ENCODE measurements around the gene MRPL55. TPM values are rescaled to one million over a fixed set of nuclear protein-coding genes. Genes with fewer than 3 reads are reported as not detected.

Gene MRPL55
- total and polyA plus RNA-seq, 9 donors: 28.6 to 49.4 (median 32.5) TPM

DNA sequence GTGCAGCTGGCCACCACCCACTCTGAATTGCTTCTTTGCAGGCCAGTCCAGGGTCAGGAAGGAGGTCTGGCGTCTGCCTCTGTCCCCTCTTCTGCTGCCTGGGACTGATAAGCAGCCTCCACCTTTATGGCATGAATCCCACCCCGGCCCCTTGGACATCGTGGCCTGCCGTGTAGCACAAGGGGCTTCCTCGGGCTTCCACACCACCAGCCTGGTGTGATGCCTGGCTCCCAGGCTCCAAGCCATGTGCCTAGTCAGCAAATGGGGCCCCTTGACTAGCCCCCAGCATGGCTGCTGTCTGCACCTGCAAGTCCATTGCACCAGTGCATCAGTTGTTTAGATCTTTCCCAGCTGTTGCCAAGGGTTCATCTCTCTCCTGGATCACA is 36.4 kb downstream of the MRPL55 start:
- H3K36me3 ChIP-seq (ENCODE audit: control insufficient read depth, insufficient read depth, low read length): no peaks in the 10 kb centered on the region
- no peak for DNase-seq
- peaks cover 14% of the 10 kb centered on the region for H3K27me3 ChIP-seq (ENCODE audit: control insufficient read depth, insufficient read depth, low read length)
- peaks cover 10% of the 10 kb centered on the region for H3K4me1 ChIP-seq (ENCODE audit: control insufficient read depth, insufficient read depth, low read length)
- no peak overlapping the region for H3K4me3 ChIP-seq (ENCODE audit: low read length)
- 43% methylated on average over 5 of the region's 5 CpGs for WGBS (ENCODE audit: insufficient coverage)
- H3K27ac ChIP-seq (ENCODE audit: low read length): no peak overlapping the region
- no peaks in the 10 kb centered on the region for H3K9me3 ChIP-seq (replicated peaks; ENCODE audit: control insufficient read depth, low read depth, low read length)

DNA sequence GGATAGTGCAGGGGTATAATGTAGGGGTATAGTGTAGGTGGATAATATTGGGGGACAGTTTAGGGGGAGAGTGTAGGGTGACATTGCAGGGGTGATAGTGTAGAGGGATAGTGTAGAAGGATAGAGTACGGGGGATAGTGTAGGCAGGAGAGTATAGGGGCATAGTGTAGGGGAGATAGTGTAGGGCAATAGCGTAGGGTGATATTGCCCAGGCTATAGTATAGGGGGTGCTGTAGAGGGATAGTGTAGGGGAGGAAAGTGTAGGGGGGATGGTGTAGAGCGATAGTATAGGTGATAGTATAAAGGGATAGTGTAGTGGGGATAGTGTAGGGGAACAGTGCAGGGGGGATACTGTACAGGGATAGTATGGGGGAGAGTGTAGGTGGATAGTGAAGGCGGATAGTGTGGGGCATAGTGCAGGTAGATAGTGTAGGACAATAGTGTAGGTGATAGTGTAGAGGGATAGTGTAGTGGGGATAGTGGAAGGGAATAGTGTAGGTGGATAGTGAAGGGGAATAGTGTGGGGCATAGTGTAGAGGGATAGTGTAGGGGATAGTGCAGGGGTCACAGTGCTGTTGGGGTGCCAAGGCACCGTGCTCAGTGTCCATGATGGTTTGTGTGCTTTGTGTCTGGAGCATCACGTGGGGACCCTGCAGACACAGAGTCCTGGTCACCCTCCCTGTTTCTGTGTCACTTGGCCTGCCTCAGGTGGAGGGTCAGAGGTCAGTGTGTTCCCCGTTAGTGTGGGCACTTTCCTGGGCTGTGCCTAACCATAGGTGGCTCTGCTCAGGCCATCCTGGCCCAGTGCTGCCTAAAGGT is 37.1 kb downstream of the MRPL55 start:
- no peak overlapping the region for H3K4me3 ChIP-seq (ENCODE audit: low read length)
- no peaks in the 10 kb centered on the region for H3K9me3 ChIP-seq (replicated peaks; ENCODE audit: control insufficient read depth, low read depth, low read length)
- H3K4me1 ChIP-seq (ENCODE audit: control insufficient read depth, insufficient read depth, low read length): peaks cover 10% of the 10 kb centered on the region
- WGBS (ENCODE audit: insufficient coverage): 69% methylated on average over 6 of the region's 7 CpGs
- no peaks in the 10 kb centered on the region for H3K36me3 ChIP-seq (ENCODE audit: control insufficient read depth, insufficient read depth, low read length)
- no peak overlapping the region for H3K27ac ChIP-seq (ENCODE audit: low read length)
- peaks cover 18% of the 10 kb centered on the region for H3K27me3 ChIP-seq (ENCODE audit: control insufficient read depth, insufficient read depth, low read length)
- no peak for DNase-seq

DNA sequence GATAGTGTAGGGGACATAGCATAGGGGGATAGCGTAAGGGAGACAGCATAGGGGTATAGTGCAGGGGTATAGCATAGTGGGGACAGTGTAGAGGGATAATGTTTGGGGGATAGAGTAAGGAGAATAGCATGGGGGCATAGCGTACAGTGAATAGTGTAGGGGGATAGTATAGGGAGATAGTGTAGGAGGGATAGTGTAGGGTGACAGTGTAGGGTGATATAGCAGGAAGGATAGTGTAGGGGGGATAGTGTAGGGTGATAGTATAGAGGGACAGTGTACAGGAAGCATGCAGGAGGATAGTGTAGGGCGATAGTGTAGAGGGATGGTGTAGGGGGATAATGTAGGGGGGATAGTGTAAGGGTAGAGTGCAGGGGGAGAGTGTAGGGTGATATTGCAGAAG is 38.2 kb downstream of the MRPL55 start:
- H3K4me3 ChIP-seq (ENCODE audit: low read length): no peak overlapping the region
- no peaks in the 10 kb centered on the region for H3K9me3 ChIP-seq (replicated peaks; ENCODE audit: control insufficient read depth, low read depth, low read length)
- WGBS (ENCODE audit: insufficient coverage): 75% methylated on average over 3 of the region's 3 CpGs
- DNase-seq: no peak
- peaks cover 28% of the 10 kb centered on the region for H3K27me3 ChIP-seq (ENCODE audit: control insufficient read depth, insufficient read depth, low read length)
- H3K36me3 ChIP-seq (ENCODE audit: control insufficient read depth, insufficient read depth, low read length): no peaks in the 10 kb centered on the region
- peaks cover 10% of the 10 kb centered on the region for H3K4me1 ChIP-seq (ENCODE audit: control insufficient read depth, insufficient read depth, low read length)
- no peak overlapping the region for H3K27ac ChIP-seq (ENCODE audit: low read length)

DNA sequence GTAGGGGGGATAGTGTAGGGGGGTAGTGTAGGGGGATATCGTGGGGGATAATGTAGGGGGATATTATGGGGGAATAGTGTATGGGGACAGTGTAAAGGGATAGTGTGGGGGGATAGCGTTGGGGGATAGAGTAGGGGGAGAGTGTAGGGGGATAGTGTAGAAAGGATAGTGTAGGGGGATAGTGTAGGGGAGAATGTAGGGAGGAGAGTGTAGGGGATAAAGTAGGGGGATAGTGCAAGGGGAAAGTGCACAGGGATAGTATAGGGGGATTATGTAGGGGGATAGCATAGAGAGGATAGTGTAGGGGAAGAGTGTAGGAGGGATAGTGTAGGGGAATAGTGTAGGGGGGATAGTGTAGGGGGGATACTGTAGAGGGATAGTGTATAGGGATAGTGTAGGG is 38.9 kb downstream of the MRPL55 start:
- WGBS (ENCODE audit: insufficient coverage): 54% methylated on average over 2 of the region's 2 CpGs
- Histone ChIP-seq H3K27me3 (ENCODE audit: control insufficient read depth, insufficient read depth, low read length) (peaks cover 32% of the 10 kb centered on the region), H3K27ac (ENCODE audit: low read length) (no peak overlapping the region)

DNA sequence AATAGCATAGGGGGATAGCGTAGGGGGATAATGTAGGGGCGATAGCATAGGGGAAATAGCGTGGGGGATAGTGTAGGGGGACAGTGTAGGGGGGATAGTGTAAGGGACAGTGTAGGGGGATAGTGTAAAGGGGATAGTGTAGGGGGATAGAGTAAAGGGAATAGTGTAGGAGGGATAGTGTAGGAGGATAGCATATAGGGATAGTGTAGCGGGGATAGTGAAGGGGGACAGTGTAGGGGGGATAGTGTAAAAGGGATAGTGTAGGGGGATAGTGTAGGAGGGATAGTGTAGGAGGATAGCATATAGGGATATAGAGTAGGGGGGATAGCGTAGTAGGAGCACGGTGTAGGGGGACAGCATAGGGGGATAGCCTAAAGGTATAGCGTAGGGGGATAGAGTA is 40.7 kb downstream of the MRPL55 start:
- no peak overlapping the region for H3K4me3 ChIP-seq (ENCODE audit: low read length)
- DNase-seq: no peak
- H3K36me3 ChIP-seq (ENCODE audit: control insufficient read depth, insufficient read depth, low read length): no peaks in the 10 kb centered on the region
- H3K27ac ChIP-seq (ENCODE audit: low read length): no peak overlapping the region
- WGBS (ENCODE audit: insufficient coverage): 71% methylated on average over 7 of the region's 7 CpGs
- peaks cover 32% of the 10 kb centered on the region for H3K27me3 ChIP-seq (ENCODE audit: control insufficient read depth, insufficient read depth, low read length)
- peaks cover under 1% of the 10 kb centered on the region for H3K4me1 ChIP-seq (ENCODE audit: control insufficient read depth, insufficient read depth, low read length)
- H3K9me3 ChIP-seq (replicated peaks; ENCODE audit: control insufficient read depth, low read depth, low read length): no peaks in the 10 kb centered on the region

More for the DNA sequence above, 38.9 kb downstream of the MRPL55 start:
- peaks cover 10% of the 10 kb centered on the region for H3K4me1 ChIP-seq (ENCODE audit: control insufficient read depth, insufficient read depth, low read length)
- H3K4me3 ChIP-seq (ENCODE audit: low read length): no peak overlapping the region
- no peaks in the 10 kb centered on the region for H3K9me3 ChIP-seq (replicated peaks; ENCODE audit: control insufficient read depth, low read depth, low read length)
- DNase-seq: no peak
- no peaks in the 10 kb centered on the region for H3K36me3 ChIP-seq (ENCODE audit: control insufficient read depth, insufficient read depth, low read length)

DNA sequence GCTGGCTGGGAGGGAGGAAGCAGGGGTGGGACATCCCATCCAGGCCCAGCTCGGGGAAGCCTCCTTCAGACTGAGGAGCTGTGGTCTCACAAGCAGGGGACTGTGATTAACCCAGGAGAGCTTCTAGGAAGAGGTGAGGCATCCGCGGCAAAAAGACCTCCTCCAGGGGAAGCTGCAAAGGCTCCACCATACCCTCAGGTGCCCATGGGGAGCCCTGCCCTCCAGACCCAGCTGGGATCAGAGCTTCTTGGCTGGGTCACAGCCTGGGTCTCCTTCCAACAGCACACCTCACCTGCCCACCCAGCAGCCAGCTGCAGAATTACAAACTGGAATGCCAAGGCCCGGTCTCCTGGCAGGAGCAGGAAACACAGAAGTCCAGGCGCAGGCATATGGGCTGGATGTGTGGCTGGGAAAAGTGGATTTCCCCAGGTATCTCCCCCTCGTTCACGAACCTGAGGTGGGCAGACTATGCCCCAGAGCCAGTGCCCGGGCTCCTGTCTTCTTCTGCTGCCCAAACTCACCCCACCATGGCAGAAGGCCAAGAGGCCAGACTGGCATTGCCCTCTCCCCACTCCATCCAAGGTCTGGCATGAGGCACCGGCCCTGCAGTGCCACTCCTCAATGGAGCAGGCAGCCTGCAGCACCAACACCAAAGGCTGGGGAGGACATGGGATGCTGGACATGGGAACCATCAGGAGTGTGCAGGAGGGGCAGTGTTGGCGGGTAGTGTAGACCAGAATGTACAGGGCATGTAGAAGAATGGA is 42.0 kb downstream of the MRPL55 start:
- 36% methylated on average over 8 of the region's 10 CpGs for WGBS (ENCODE audit: insufficient coverage)
- Histone ChIP-seq H3K4me3 (ENCODE audit: low read length) (no peak overlapping the region), H3K4me1 (ENCODE audit: control insufficient read depth, insufficient read depth, low read length) (no peaks in the 10 kb centered on the region), H3K27me3 (ENCODE audit: control insufficient read depth, insufficient read depth, low read length) (peaks cover 38% of the 10 kb centered on the region), H3K9me3 (replicated peaks; ENCODE audit: control insufficient read depth, low read depth, low read length) (no peaks in the 10 kb centered on the region), H3K27ac (ENCODE audit: low read length) (no peak overlapping the region), H3K36me3 (ENCODE audit: control insufficient read depth, insufficient read depth, low read length) (no peaks in the 10 kb centered on the region)
- no peak for DNase-seq

DNA sequence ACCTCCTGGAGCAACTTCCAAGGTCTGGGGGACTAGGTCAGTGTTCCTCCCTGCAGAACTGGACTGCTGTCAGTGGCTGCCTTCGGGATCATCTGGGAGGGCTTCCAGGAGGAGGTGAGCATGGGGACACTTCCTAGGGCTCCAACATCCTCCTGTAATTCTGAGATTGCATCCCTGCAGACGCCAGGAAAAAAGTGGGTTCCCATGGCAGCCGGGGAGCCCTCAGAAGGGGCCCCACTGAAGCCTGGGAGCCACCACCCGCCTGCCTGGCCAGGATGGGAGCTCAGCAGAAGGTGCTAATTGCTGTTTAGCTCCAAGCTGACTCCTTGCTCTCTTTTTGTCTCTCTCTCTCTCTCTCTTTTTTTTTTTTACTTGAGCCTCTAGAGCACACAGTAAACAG is 42.7 kb downstream of the MRPL55 start:
- no peak for DNase-seq
- peaks cover 44% of the 10 kb centered on the region for H3K27me3 ChIP-seq (ENCODE audit: control insufficient read depth, insufficient read depth, low read length)
- no peak overlapping the region for H3K27ac ChIP-seq (ENCODE audit: low read length)
- H3K4me1 ChIP-seq (ENCODE audit: control insufficient read depth, insufficient read depth, low read length): no peaks in the 10 kb centered on the region
- no peaks in the 10 kb centered on the region for H3K9me3 ChIP-seq (replicated peaks; ENCODE audit: control insufficient read depth, low read depth, low read length)
- H3K4me3 ChIP-seq (ENCODE audit: low read length): no peak overlapping the region
- 23% methylated on average over 4 of the region's 4 CpGs for WGBS (ENCODE audit: insufficient coverage)
- H3K36me3 ChIP-seq (ENCODE audit: control insufficient read depth, insufficient read depth, low read length): no peaks in the 10 kb centered on the region

DNA sequence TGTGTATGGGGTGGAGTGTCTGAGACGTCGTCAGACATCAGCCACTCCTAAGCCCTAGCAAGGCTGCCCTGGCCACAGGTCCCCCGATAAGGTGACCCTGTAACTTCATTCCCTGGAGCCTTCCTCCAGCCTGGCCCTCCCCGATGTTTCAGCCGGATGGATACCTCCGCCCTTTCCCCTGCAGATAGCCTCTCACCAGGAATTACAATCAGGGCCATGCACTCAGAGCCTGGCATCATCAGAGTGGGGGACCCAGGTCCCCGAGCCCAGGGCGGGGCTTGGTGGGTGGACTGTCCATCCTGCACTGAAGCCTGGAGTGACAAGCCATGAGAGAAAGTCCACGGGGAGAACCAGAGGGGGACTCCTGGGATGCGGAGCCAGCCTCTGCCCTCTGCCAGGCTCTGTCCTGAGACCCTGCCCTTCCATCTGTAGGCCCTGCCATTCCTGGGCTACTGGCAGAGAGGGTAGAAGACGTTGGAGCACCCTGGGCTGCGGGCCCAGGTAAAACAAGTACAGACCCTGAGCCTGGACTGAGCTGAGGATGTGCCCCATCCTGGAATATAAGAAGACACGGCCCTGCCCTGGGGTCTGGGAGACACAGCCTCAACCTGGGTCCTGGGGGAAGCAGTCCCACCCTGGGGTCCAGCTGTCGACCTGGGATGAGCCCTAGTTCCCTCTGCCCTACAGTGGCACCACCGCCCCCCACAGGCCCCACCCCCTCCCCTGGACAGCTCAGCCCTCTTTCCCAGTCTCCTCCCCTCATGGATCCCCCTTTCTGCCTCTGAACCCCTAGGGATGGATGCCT is 43.4 kb downstream of the MRPL55 start:
- H3K36me3 ChIP-seq (ENCODE audit: control insufficient read depth, insufficient read depth, low read length): no peaks in the 10 kb centered on the region
- DNase-seq: no peak
- peaks cover 2% of the 10 kb centered on the region for H3K4me1 ChIP-seq (ENCODE audit: control insufficient read depth, insufficient read depth, low read length)
- peaks cover 51% of the 10 kb centered on the region for H3K27me3 ChIP-seq (ENCODE audit: control insufficient read depth, insufficient read depth, low read length)
- WGBS (ENCODE audit: insufficient coverage): 68% methylated on average over 10 of the region's 15 CpGs
- H3K9me3 ChIP-seq (replicated peaks; ENCODE audit: control insufficient read depth, low read depth, low read length): no peaks in the 10 kb centered on the region
- no peak overlapping the region for H3K4me3 ChIP-seq (ENCODE audit: low read length)
- H3K27ac ChIP-seq (ENCODE audit: low read length): no peak overlapping the region

DNA sequence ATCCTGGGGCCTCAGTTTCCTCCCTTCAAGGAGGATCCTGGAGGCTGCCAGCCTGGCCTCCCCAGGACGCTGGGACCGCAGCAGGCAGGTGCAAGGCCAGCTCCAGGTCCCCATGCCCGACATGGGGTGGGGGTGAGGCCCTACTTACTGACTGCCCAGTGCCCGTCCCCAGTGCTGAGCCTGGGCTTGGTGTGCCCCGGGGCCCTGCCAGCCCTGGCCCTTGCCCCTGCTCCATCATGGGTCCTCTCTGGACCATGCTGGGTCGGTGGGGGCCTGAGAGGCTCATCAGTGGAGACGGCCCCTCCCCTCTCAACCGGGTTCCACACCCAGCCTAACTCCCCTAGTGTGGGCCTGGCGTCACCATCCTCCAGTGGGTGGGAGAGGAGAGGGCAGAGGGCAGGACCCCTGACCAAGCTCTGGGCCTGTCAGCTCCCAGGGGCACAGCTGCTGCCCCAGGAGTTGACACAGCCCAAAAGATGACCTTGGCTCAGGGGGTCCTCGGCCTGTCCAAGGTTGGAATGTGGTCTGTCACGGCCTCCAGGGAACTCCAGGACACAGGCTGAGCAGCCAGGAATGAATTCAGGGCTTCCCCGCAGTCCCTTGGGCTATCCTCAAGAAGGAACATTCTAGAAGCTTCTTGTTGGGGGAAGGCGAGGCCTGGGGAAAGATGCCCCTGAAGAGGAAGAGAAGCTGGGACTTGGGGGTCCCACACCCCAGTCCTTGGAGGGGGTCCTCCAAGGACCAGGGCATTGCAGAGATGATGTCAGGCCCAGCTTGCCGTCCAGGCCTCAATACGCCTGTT is 44.2 kb downstream of the MRPL55 start:
- Histone ChIP-seq H3K9me3 (replicated peaks; ENCODE audit: control insufficient read depth, low read depth, low read length) (no peaks in the 10 kb centered on the region), H3K4me3 (ENCODE audit: low read length) (no peak overlapping the region), H3K27me3 (ENCODE audit: control insufficient read depth, insufficient read depth, low read length) (peaks cover 57% of the 10 kb centered on the region), H3K4me1 (ENCODE audit: control insufficient read depth, insufficient read depth, low read length) (peaks cover 10% of the 10 kb centered on the region), H3K27ac (ENCODE audit: low read length) (no peak overlapping the region), H3K36me3 (ENCODE audit: control insufficient read depth, insufficient read depth, low read length) (no peaks in the 10 kb centered on the region)
- no peak for DNase-seq
- 62% methylated on average over 4 of the region's 15 CpGs for WGBS (ENCODE audit: insufficient coverage)
